HepG2 (cell line): Measurements from ENCODE around the gene ADM. TPM values are rescaled to one million over a fixed set of nuclear protein-coding genes. Genes with fewer than 3 reads are reported as not detected.

Experiments
- ETV5 ChIP-seq: IDR thresholded peaks from 2 replicates; pipeline ENCODE4 v1.6.1; 2018; ENCODE audit warnings: missing biosample characterization, missing genetic modification reagents, inconsistent platforms, borderline replicate concordance
- GABPA ChIP-seq, 2 experiments: IDR thresholded peaks; 2 replicates each; pipeline ENCODE4 v1.6.1; 2011 to 2016; ENCODE audit warnings: low read depth in 2 of 2, low read length in 1 of 2, missing biosample characterization in 1 of 2, missing genetic modification characterization in 1 of 2
- KAT8 ChIP-seq: IDR thresholded peaks from 2 replicates; pipeline ENCODE4 v1.6.1; 2016; ENCODE audit warnings: missing genetic modification reagents, missing compliant biosample characterization
- MAFG ChIP-seq: sonication (generic); formaldehyde crosslinking; IDR thresholded peaks from 2 replicates; pipeline ENCODE4 v1.5.1; 2020; ENCODE audit warnings: mild to moderate bottlenecking, missing genetic modification reagents
- MED13 ChIP-seq: sonication (generic); formaldehyde crosslinking; IDR thresholded peaks from 2 replicates; pipeline ENCODE4 v1.5.0; 2020; ENCODE audit warnings: missing genetic modification reagents
- MEIS2 ChIP-seq: sonication (generic); formaldehyde crosslinking; IDR thresholded peaks from 2 replicates; pipeline ENCODE4 v1.9.0; 2021; ENCODE audit warnings: mild to moderate bottlenecking, missing genetic modification reagents
- NAIF1 ChIP-seq: sonication (generic); formaldehyde crosslinking; IDR thresholded peaks from 2 replicates; pipeline ENCODE4 v1.5.0; 2020; ENCODE audit warnings: mild to moderate bottlenecking, missing genetic modification reagents, borderline replicate concordance
- PAWR ChIP-seq: sonication (generic); formaldehyde crosslinking; IDR thresholded peaks from 2 replicates; pipeline ENCODE4 v1.4.0; 2020; ENCODE audit warnings: missing genetic modification reagents, mild to moderate bottlenecking, borderline replicate concordance
- POLR2AphosphoS2 ChIP-seq: IDR thresholded peaks from 2 replicates; pipeline ENCODE4 v1.6.1; 2011; ENCODE audit warnings: low read depth, low read length, improper control_type of control experiment
- TBP ChIP-seq: sonication (generic); formaldehyde crosslinking; IDR thresholded peaks from 2 replicates; pipeline ENCODE4 v1.5.0; 2020; ENCODE audit warnings: missing genetic modification reagents
- ZNF367 ChIP-seq: sonication (generic); formaldehyde crosslinking; IDR thresholded peaks from 2 replicates; pipeline ENCODE4 v1.4.0; 2020; ENCODE audit warnings: missing genetic modification reagents, borderline replicate concordance
- ZNF382 ChIP-seq: sonication (generic); formaldehyde crosslinking; IDR thresholded peaks from 2 replicates; pipeline ENCODE4 v1.5.0; 2020; ENCODE audit warnings: missing genetic modification reagents, mild to moderate bottlenecking, borderline replicate concordance
- ZNF446 ChIP-seq: sonication (generic); formaldehyde crosslinking; IDR thresholded peaks from 2 replicates; pipeline ENCODE4 v1.5.0; 2020; ENCODE audit warnings: mild to moderate bottlenecking, missing genetic modification reagents
- polyA plus RNA-seq, 8 experiments: library from polyadenylated mRNA; depleted of rRNA in 3 of 8; stranded (reverse) in 7 of 8; unstranded in 1 of 8; fragments of >200 nt; fragmentation: Illumina TruSeq in 4 of 8; extraction: Trizol in 4 of 8; gene quantifications; 2 replicates each; pipeline versions ENCODE4 v1.2.1 to v1.2.3, GENCODE V29; 2011 to 2016; ENCODE audit warnings: low read depth in 4 of 8, missing spikeins in 1 of 8, mixed read lengths in 1 of 8; ENCODE audit not compliant: insufficient read depth in 1 of 8
- total RNA-seq, 5 experiments: library from RNA; depleted of rRNA; stranded (reverse); fragments of >200 nt; fragmentation: Illumina TruSeq; extraction: Trizol; gene quantifications; 2 replicates each; pipeline ENCODE4 v1.2.3, GENCODE V29; 2016; ENCODE audit warnings: low read depth in 1 of 5
- TF ChIP-seq, protein P1 (sequence below): sonication (generic); formaldehyde crosslinking; IDR thresholded peaks from 2 replicates; pipeline ENCODE4 v1.4.0; 2020; ENCODE audit warnings: missing genetic modification reagents, mild to moderate bottlenecking, borderline replicate concordance
- TF ChIP-seq, protein P2 (sequence below): sonication (generic); formaldehyde crosslinking; IDR thresholded peaks from 2 replicates; pipeline ENCODE4 v1.4.0; 2020; ENCODE audit warnings: low read depth, missing genetic modification reagents
- TF ChIP-seq, protein P3 (sequence below): sonication (generic); formaldehyde crosslinking; IDR thresholded peaks from 2 replicates; pipeline ENCODE4 v1.4.0; 2020; ENCODE audit warnings: missing genetic modification reagents

ADM gene
- total and polyA plus RNA-seq, 2 of the 13 experiments (the other 11 are each of a cell fraction or from before 2014, with no cell fraction given): 10.7 to 26.1 TPM

DNA sequence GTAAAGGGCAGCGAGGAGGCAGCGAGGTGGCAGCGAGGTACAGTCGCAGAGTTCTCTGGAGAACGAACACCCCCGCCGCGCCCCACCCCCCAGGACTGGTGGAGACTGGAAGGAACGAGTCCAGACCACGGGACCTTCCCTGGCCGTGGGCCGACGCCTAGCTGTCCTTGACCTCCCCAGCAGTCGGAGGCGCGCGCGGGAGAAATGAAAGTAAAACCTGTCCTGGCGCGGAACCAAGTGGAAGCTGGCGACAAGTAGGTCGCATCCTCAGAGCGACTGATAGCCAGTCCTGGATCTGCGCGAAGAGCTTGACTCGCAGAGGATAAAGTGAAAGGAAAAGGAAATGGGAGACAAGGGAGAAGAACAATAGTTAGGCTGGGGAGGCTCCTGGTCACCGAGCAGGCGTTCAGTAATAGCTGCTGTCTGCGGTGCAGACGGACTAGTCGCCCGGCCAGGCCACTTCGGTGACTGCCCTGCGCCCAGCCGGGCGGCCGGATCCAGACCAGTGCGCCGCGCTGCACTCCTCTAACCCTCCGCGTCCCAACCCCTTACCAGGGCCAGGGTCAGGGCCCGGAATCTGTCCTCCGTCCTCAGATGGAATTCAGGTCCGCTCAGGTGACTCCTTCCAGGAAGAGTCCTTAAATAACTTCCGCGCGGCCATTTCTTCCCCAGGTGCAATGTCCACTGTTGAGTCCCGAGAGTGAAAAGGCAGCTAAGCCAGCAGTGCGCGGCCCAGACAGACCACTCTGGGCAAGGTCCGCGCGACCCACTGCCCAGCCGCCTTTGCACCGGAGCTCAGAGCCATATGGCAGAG, 1.9 kb upstream of the ADM start (continued):
- TF ChIP-seq POLR2AphosphoS2: no peak
- TF ChIP-seq, protein P1, sequence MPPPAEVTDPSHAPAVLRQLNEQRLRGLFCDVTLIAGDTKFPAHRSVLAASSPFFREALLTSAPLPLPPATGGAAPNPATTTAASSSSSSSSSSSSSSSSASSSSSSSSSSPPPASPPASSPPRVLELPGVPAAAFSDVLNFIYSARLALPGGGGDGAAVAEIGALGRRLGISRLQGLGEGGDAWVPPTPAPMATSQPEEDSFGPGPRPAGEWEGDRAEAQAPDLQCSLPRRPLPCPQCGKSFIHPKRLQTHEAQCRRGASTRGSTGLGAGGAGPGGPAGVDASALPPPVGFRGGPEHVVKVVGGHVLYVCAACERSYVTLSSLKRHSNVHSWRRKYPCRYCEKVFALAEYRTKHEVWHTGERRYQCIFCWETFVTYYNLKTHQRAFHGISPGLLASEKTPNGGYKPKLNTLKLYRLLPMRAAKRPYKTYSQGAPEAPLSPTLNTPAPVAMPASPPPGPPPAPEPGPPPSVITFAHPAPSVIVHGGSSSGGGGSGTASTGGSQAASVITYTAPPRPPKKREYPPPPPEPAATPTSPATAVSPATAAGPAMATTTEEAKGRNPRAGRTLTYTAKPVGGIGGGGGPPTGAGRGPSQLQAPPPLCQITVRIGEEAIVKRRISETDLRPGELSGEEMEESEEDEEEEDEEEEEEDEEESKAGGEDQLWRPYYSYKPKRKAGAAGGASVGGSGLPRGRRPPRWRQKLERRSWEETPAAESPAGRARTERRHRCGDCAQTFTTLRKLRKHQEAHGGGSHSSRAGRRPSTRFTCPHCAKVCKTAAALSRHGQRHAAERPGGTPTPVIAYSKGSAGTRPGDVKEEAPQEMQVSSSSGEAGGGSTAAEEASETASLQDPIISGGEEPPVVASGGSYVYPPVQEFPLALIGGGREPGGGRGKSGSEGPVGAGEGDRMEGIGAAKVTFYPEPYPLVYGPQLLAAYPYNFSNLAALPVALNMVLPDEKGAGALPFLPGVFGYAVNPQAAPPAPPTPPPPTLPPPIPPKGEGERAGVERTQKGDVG (CRISPR knock-in tag): peak; percentile 86
- TF ChIP-seq, protein P2, sequence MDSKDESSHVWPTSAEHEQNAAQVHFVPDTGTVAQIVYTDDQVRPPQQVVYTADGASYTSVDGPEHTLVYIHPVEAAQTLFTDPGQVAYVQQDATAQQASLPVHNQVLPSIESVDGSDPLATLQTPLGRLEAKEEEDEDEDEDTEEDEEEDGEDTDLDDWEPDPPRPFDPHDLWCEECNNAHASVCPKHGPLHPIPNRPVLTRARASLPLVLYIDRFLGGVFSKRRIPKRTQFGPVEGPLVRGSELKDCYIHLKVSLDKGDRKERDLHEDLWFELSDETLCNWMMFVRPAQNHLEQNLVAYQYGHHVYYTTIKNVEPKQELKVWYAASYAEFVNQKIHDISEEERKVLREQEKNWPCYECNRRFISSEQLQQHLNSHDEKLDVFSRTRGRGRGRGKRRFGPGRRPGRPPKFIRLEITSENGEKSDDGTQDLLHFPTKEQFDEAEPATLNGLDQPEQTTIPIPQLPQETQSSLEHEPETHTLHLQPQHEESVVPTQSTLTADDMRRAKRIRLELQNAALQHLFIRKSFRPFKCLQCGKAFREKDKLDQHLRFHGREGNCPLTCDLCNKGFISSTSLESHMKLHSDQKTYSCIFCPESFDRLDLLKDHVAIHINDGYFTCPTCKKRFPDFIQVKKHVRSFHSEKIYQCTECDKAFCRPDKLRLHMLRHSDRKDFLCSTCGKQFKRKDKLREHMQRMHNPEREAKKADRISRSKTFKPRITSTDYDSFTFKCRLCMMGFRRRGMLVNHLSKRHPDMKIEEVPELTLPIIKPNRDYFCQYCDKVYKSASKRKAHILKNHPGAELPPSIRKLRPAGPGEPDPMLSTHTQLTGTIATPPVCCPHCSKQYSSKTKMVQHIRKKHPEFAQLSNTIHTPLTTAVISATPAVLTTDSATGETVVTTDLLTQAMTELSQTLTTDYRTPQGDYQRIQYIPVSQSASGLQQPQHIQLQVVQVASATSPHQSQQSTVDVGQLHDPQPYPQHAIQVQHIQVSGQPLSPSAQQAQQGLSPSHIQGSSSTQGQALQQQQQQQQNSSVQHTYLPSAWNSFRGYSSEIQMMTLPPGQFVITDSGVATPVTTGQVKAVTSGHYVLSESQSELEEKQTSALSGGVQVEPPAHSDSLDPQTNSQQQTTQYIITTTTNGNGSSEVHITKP (CRISPR knock-in tag): no peak; the same call in 1 of the 2 replicates
- TF ChIP-seq MEIS2: peak; percentile 25; the same call in 1 of the 2 replicates
- TF ChIP-seq PAWR (CRISPR knock-in tag): no peak
- no peak for TF ChIP-seq MAFG (CRISPR knock-in tag)
- no peak for TF ChIP-seq ZNF382 (CRISPR knock-in tag)
- TF ChIP-seq ZNF367 (CRISPR knock-in tag): no peak; the same call in 1 of the 2 replicates
- TF ChIP-seq, protein P3, sequence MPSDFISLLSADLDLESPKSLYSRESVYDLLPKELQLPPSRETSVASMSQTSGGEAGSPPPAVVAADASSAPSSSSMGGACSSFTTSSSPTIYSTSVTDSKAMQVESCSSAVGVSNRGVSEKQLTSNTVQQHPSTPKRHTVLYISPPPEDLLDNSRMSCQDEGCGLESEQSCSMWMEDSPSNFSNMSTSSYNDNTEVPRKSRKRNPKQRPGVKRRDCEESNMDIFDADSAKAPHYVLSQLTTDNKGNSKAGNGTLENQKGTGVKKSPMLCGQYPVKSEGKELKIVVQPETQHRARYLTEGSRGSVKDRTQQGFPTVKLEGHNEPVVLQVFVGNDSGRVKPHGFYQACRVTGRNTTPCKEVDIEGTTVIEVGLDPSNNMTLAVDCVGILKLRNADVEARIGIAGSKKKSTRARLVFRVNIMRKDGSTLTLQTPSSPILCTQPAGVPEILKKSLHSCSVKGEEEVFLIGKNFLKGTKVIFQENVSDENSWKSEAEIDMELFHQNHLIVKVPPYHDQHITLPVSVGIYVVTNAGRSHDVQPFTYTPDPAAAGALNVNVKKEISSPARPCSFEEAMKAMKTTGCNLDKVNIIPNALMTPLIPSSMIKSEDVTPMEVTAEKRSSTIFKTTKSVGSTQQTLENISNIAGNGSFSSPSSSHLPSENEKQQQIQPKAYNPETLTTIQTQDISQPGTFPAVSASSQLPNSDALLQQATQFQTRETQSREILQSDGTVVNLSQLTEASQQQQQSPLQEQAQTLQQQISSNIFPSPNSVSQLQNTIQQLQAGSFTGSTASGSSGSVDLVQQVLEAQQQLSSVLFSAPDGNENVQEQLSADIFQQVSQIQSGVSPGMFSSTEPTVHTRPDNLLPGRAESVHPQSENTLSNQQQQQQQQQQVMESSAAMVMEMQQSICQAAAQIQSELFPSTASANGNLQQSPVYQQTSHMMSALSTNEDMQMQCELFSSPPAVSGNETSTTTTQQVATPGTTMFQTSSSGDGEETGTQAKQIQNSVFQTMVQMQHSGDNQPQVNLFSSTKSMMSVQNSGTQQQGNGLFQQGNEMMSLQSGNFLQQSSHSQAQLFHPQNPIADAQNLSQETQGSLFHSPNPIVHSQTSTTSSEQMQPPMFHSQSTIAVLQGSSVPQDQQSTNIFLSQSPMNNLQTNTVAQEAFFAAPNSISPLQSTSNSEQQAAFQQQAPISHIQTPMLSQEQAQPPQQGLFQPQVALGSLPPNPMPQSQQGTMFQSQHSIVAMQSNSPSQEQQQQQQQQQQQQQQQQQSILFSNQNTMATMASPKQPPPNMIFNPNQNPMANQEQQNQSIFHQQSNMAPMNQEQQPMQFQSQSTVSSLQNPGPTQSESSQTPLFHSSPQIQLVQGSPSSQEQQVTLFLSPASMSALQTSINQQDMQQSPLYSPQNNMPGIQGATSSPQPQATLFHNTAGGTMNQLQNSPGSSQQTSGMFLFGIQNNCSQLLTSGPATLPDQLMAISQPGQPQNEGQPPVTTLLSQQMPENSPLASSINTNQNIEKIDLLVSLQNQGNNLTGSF (CRISPR knock-in tag): 0 out of 2 replicates have a peak, but pooled peaks have one; percentile 21
- no peak for TF ChIP-seq GABPA (IDR thresholded peaks at IDR 0.05; ENCODE audit: low read depth, low read length)
- TF ChIP-seq GABPA (CRISPR knock-in tag; IDR thresholded peaks at IDR 0.05; ENCODE audit: low read depth): peak; percentile 34; the same call in 1 of the 2 replicates
- no peak for TF ChIP-seq TBP (CRISPR knock-in tag)
- peak; percentile 59 for TF ChIP-seq KAT8 (CRISPR knock-in tag)
- TF ChIP-seq ZNF446 (CRISPR knock-in tag): no peak
- 0 out of 2 replicates have a peak, but pooled peaks have one; percentile 40 for TF ChIP-seq NAIF1 (CRISPR knock-in tag)
- peak; percentile 15; the same call in 1 of the 2 replicates for TF ChIP-seq ETV5 (CRISPR knock-in tag)
- no peak for TF ChIP-seq MED13
